Transverse colon (tissue), 3 donors: ENCODE data around the gene CXCL3.
"Not testable (repeated sequence)": the region's sequence is repeated elsewhere in the genome, so short reads cannot be mapped to it uniquely, and the experiment has no call there.

Experiments
- EP300 ChIP-seq: sonication (generic); formaldehyde crosslinking; IDR thresholded peaks from one replicate; pipeline ENCODE4 v1.6.1; 2017; ENCODE audit warnings: antibody characterized with exemption, low read depth
- POLR2A ChIP-seq: fragments of 450-650 bp; IDR thresholded peaks from one replicate; pipeline ENCODE4 v1.6.1; 2016; ENCODE audit warnings: antibody characterized with exemption, mild to moderate bottlenecking, moderate library complexity
- TF ChIP-seq, protein P1 (sequence below), 5 experiments: fragments of 200-600 bp in 3 of 5; fragments of 450-650 bp in 2 of 5; sonication (generic) in 3 of 5; IDR thresholded peaks; 1 replicate in 2 of 5; 2 replicates in 3 of 5; pipeline ENCODE4 v1.5.1; 2016 to 2017; ENCODE audit warnings: antibody characterized with exemption in 5 of 5, inconsistent platforms in 3 of 5, mild to moderate bottlenecking in 2 of 5, moderate library complexity in 1 of 5

GRCh38 chr4:74079024-74079423 lies 40.5 kb upstream of the CXCL3 start:
- TF ChIP-seq, protein P1, sequence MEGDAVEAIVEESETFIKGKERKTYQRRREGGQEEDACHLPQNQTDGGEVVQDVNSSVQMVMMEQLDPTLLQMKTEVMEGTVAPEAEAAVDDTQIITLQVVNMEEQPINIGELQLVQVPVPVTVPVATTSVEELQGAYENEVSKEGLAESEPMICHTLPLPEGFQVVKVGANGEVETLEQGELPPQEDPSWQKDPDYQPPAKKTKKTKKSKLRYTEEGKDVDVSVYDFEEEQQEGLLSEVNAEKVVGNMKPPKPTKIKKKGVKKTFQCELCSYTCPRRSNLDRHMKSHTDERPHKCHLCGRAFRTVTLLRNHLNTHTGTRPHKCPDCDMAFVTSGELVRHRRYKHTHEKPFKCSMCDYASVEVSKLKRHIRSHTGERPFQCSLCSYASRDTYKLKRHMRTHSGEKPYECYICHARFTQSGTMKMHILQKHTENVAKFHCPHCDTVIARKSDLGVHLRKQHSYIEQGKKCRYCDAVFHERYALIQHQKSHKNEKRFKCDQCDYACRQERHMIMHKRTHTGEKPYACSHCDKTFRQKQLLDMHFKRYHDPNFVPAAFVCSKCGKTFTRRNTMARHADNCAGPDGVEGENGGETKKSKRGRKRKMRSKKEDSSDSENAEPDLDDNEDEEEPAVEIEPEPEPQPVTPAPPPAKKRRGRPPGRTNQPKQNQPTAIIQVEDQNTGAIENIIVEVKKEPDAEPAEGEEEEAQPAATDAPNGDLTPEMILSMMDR (IDR thresholded peaks at IDR 0.05), result not testable (repeated sequence)
- not testable (repeated sequence) for TF ChIP-seq POLR2A, EP300
